Fibroblast of skin of left biceps (primary cell): ENCODE measurements around the gene SIRT3.
"Not testable (repeated sequence)": the region's sequence is repeated elsewhere in the genome, so short reads cannot be mapped to it uniquely, and the experiment has no call there.

Experiments used
- DNase-seq, 2 experiments: peaks; one replicate each; pipeline ENCODE4 v3.0.0-alpha.2; 2013; ENCODE audit warnings: low read depth in 2 of 2

SIRT3 gene

DNA sequence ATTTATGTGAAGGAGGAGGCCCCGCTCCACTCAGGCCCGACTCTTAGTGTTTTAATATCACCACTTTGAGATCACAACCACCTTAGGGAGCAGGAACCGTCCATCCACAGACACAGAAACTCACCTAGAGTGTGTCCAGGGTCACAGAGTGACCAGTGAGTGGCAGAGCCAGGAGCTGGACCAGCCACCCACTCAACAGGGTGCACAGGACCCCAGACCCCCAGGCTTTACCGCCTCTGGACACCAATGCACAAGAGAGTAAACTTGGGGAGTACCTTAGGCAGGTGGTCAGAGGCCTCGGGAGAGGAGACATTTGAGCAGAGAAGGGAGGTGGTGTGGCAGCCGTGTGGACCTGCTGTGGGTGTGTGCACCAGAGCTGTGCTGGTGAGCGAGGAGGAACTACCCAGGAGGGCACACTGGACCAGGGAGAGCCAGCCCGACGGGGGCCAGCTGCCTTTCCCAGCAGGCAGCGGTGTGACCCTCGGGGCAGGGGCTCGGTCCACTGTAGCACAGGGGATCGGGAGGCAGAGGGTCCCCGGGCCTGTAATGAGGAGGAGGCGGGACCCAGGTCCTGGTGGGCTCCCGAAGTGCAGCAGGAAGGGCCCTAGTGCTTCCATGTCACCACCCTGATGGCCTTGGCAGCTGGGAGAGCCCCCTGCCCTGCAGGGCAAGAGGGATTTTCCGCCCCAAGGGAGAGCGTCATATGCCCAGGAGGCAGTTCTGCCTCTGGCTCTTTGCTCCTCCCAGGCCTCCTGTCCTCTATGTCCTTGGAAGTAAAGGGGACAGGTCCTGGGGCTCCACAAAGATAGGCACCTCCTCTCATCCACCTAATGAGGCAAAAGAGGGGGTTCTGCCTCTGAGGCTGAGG, 34.5 kb upstream of the SIRT3 start:
- no peak for DNase-seq

DNA sequence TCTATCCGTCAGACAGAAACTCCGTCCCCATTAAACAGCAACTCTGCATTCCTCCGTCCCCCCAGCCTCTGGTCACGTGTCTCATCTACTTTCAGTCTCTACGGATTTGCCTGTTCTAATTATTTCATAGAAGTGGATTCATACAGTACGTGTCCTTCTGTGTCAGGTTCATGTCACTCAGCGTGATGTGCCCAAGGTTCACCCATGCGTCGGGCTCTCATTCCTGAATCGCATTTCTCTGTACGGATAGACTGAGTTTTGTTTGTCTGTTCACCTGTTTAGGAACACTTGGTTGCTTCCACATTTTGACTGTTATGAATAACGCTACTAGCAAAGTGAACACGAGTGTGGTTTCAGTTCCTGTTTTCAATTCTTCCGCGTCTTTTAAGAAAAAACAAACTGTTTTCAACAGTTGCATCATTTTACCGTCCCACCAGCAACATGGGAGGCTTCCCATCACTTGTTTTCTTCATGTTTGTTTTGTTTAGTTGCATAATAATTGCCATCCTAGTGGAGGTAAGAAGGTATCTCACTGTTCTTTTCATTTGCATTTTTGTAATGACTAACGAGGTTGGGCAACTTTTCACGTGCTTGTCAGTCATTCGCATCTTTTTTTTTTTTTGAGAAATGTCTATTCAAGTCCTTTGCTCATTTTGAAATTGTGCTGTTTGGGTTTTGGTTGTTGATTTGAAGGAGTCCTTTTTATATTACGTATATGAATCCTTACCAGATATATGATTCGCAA, 33.2 kb upstream of the SIRT3 start:
- no peak for DNase-seq

DNA sequence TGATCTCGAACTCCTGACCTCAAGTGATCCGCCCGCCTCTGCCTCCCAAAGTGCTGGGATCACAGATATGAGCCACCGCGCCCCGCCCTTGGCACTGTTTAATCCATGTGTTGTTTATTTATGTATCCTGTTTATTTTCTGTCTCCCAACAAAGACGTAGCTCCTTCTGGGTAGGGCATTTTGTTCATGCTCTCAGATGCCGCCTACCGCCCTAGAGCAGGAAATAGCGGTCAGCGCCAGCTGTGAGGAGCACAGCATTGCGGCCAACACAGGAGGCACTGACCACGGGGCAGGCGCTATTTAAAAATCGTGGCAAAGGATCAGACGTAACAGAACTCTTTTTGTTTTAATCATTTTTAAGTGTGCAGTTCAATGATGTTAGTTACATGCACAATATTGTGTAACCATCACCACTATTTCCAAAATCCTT, 32.6 kb upstream of the SIRT3 start:
- DNase-seq: not testable (repeated sequence)

DNA sequence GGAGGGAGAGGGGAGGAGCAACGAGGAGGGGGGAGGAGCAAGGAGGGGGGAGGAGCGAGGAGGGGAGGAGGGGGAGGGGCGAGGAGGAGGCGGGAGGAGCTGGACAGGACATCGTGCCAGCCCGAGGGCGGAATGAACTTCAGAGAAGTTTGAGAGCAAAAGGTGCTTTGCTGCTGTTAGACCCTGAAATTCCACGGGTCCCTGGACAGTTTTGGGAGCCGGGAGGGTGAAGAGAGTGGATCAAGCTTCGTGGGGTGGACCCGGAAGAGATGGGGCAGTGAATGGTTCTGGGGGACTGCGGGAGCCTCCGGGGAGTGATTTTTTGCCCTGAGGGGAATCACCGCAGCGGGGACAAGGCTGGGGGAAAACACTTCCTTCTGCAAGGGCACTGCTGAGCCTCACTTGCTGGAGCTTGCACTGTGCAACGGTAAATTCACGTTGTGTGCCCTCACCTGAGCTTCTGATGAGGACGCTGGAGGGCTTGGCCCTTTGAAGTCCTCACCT, 31.4 kb upstream of the SIRT3 start:
- no peak for DNase-seq

DNA sequence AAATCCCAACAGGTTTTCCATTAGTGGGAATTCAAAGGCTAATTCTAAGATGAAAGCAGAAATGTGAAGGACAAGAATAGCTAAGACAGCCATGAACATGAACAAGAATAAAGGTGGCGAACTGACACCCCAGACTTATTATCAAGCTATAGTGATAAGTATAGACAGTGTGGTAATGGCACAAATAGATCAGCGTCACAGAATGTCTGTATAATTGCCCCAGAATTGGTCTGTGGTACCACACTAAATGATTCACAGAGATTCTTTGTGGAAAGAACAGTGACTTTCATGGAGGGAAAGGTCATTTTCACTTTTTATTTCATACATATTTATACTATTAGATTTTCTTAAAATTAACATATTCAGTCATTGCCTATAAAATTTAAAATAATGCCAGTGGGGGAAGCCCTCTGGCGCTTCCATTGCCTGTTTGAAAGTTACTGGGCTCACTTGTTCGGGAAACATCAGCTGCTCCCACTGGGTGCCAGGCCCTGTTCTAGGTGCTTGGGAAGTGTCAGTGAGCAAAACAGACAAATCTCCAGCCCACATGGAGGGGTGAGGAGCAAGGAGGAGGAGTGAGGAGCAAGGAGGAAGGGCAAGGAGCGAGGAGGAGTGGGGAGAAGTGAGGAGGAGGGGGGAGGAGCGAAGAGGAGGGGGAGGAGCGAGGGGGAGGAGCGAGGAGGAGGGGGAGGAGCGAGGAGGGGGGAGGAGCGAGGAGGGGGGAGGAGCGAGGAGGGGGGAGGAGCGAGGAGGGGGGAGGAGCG, 30.7 kb upstream of the SIRT3 start:
- no peak for DNase-seq

DNA sequence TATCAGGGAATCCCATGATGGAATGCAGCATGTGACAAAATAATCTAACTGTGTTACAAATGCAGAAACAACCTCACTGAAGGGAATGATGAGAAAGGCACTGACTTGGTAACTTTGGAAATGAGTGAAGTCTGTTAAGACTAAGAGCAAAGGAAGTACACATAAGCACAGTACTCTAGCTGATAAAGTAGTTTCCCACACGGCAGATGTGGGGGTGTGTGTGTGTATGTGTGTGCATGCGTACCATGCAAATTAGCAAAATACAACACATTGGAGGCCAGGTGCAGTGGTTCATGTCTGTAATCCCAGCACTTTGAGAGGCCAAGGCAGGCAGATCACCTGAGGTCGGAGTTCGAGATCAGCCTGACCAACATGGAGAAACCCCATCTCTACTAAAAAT, 25.5 kb upstream of the SIRT3 start:
- DNase-seq: no peak

GRCh38 chr11:259413-259812, 23.3 kb upstream of the SIRT3 start:
- no peak for DNase-seq

DNA sequence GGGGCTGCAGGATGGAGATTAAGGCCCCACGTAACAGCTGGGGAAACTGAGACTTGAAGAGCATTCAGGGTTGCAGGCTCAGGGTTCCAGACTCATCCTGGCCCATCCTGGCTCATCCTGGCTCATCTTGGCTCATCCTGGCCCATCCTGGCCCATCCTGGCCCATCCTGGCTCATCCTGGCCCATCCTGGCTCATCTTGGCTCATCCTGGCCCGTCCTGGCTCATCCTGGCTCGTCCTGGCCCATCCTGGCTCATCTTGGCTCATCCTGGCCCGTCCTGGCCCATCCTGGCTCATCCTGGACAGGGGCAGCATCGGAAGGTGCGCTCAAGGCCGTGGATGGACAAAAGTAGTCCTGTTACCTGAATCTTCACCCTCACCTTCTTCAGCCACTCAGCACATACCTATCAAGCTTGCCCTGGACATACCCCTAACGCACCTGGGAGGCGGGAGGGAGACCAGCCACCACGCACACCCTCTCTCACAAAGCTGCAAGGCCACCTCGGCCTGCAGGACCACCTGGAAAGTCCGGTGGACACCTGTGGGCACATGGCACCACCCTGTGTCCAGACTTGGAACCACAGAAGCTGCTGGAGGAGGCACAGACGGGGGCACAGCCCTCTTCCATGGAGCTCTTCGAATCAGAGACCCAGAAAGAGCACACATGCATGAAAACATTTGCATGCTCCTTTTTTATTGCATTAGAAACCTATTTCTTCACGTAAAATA, 21.8 kb upstream of the SIRT3 start:
- DNase-seq: no peak

GRCh38 chr11:256952-257737, 21.0 kb upstream of the SIRT3 start:
- DNase-seq: no peak

GRCh38 chr11:255816-256215, 19.7 kb upstream of the SIRT3 start:
- DNase-seq: no peak

- DNase-seq: peak; percentile 18 to 19
Observed at GRCh38 chr11:255176-255575, 19.0 kb upstream of the SIRT3 start.

GRCh38 chr11:253886-254270, 17.7 kb upstream of the SIRT3 start:
- no peak for DNase-seq

GRCh38 chr11:253160-253885, 17.2 kb upstream of the SIRT3 start:
- no peak for DNase-seq

DNA sequence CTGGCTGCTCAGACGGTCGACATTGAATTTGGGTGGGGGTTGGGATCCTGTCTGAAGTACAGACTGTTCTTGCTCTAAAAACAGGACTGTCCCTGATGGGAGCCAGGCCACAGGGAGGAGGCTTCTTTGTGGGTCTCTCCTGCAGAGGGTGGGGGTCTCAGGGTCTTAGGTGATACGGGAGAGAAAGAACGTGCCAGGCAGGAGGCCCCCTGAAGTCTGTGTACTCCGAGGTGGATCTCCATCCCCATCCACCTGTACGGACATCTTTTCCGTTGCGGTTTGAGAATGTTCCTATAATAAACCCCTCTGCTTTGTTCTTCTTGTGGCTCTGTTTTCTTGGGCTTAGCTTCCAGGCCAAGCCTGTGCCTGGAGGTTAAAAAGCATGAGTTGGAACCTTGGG, 16.5 kb upstream of the SIRT3 start:
- no peak for DNase-seq

DNA sequence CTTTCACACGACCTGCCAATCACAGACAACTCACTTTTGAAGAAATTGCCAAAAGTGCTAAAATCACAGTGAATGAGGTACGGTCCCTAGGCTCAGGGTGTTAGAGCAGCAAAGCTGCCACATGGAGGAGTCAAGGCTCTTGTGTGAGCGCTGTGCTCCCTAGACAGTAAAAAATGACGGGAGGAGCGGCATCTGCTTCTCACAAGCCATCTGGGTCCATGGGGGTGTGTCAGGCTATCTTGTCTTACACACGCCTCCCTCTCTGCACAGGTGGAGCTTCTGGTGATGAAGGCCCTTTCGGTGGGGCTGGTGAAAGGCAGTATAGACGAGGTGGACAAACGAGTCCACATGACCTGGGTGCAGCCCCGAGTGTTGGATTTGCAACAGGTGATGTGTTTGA, 15.4 kb upstream of the SIRT3 start:
- no peak for DNase-seq

- peak; percentile 5 to 6 for DNase-seq
Observed at GRCh38 chr11:250740-251299, 14.7 kb upstream of the SIRT3 start.

DNA sequence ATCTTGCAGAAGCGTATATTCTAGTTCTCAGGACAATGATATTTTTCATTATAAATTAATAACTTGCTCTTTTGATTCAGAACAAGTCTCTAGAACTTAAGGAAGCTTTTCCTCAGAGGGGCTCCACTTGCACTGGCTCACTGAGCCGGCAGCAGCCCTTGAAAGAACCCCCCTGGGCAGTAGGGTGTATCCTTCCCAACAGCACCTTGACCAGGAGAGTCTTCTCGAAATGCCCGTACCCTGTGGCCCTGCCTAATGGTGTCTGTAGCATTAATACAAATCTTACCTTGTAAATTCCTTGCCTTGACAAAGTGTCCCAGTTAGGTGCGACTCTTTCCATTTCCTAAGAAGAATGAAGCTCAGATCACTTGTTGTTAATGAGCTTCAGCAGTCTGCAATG, 14.1 kb upstream of the SIRT3 start:
- no peak for DNase-seq

- no peak for DNase-seq
Observed at GRCh38 chr11:249062-249461, 12.9 kb upstream of the SIRT3 start.

DNA sequence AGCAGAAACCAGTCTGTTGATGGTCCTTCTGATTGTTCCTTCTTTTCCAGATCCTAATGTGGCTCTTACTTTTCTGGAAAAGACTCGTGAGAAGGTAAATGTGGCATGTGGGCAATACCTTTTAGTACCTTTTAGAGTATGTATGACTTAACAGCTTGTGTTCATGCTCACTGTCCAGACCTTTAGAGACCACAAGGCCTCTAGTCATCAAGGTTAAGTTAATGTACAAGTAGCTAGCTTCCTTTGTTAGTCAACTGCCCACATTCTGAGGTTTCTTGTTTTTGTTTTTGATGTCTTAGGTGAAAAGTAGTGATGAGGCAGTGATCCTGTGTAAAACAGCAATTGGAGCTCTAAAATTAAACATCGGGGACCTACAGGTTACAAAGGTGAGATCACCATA, 8.2 kb upstream of the SIRT3 start:
- DNase-seq: no peak

DNA sequence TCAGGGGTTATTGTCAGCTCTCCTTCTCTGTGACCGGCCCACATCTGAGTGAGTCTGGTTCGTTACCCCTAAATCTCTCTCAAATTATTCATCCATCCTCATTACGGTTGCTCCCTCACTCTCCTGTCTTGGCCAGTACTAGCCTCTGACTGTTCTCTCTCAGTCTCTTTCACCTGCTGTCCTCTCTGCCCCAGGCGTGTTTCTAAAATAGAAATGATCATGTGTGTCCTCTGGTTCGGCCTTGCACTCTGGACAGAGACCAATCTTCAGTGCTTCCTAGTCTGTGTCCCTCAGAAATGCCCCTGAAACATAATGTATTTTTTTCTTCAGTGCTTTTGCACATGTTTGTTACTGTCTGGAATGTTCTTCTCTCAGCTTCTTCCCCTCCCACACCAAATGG, 5.5 kb upstream of the SIRT3 start:
- DNase-seq: no peak
